Measurements from ENCODE around the gene CLDN11.

The CLDN11 gene

GRCh38 chr3:170473358-170473757 is 54.7 kb downstream of the CLDN11 start:
- DNase-seq: no peak

GRCh38 chr3:170475092-170475685 is 56.5 kb downstream of the CLDN11 start:
- DNase-seq: no peak

- no peak for DNase-seq
These were observed 57.6 kb downstream of the CLDN11 start for GRCh38 chr3:170476291-170476690.

- DNase-seq: no peak
These were observed 58.7 kb downstream of the CLDN11 start for GRCh38 chr3:170477395-170477794.

GRCh38 chr3:170480111-170480510 is 61.4 kb downstream of the CLDN11 start:
- no peak for DNase-seq

- DNase-seq: no peak
These were observed 63.5 kb downstream of the CLDN11 start for GRCh38 chr3:170482199-170482598.

- no peak for DNase-seq
These were observed 65.0 kb downstream of the CLDN11 start for GRCh38 chr3:170483485-170484262.
